Retinal pigment epithelial cell (primary cell): Measurements from ENCODE around the gene SGK1.
"Not testable (repeated sequence)": the region's sequence is repeated elsewhere in the genome, so short reads cannot be mapped to it uniquely, and the experiment has no call there.

Experiments
- DNase-seq: peaks from one replicate; pipeline ENCODE4 v3.0.0-alpha.2; 2010; ENCODE audit warnings: low read depth
- H3K4me3 ChIP-seq: 2 replicates; pipeline ENCODE4 v1.5.1; 2011; ENCODE audit warnings: mild to moderate bottlenecking, low read length, control low read depth, moderate library complexity
- CTCF ChIP-seq: conservative IDR thresholded peaks from 2 replicates; pipeline ENCODE4 v1.5.1; 2011; ENCODE audit warnings: low read depth, low read length, control low read depth, inconsistent platforms

SGK1 gene

GRCh38 chr6:134312038-134312660 lies 5.8 kb downstream of the SGK1 start:
- H3K4me3 ChIP-seq: no peak overlapping the region
- TF ChIP-seq CTCF: no peak
- no peak for DNase-seq

GRCh38 chr6:134310817-134311216 lies 7.1 kb downstream of the SGK1 start:
- H3K4me3 ChIP-seq: no peak overlapping the region
- DNase-seq: no peak
- TF ChIP-seq CTCF: no peak

GRCh38 chr6:134309983-134310605 lies 7.8 kb downstream of the SGK1 start:
- no peak for DNase-seq

GRCh38 chr6:134309227-134309626 lies 8.7 kb downstream of the SGK1 start:
- no peak for DNase-seq
- TF ChIP-seq CTCF: no peak
- H3K4me3 ChIP-seq: no peak overlapping the region

More at GRCh38 chr6:134309983-134310605, 7.8 kb downstream of the SGK1 start:
- TF ChIP-seq CTCF: no peak
- no peak overlapping the region for H3K4me3 ChIP-seq

- no peak for TF ChIP-seq CTCF
- no peak for DNase-seq
- no peak overlapping the region for H3K4me3 ChIP-seq
Measured at GRCh38 chr6:134308800-134309199, 9.1 kb downstream of the SGK1 start.

- no peak for DNase-seq
- TF ChIP-seq CTCF: no peak
- no peak overlapping the region for H3K4me3 ChIP-seq
Measured at GRCh38 chr6:134307870-134308269, 10.0 kb downstream of the SGK1 start.

GRCh38 chr6:134307075-134307474 lies 10.8 kb downstream of the SGK1 start:
- H3K4me3 ChIP-seq: no peak overlapping the region
- TF ChIP-seq CTCF: no peak
- peak; percentile 48 for DNase-seq

- DNase-seq, H3K4me3 ChIP-seq: not testable (repeated sequence)
Measured at GRCh38 chr6:134304381-134304780, 13.5 kb downstream of the SGK1 start.
